HG03469 (cell line): Measurements from ENCODE around the gene AAR2.

Experiments used
- ATAC-seq: cut with Tn5 transposase; IDR thresholded peaks from one replicate; pipeline ENCODE4 v1.9.1; 2021; ENCODE audit warnings: mild to moderate bottlenecking, moderate library complexity, moderate number of reproducible peaks; ENCODE audit not compliant: unreplicated experiment

Gene AAR2

DNA sequence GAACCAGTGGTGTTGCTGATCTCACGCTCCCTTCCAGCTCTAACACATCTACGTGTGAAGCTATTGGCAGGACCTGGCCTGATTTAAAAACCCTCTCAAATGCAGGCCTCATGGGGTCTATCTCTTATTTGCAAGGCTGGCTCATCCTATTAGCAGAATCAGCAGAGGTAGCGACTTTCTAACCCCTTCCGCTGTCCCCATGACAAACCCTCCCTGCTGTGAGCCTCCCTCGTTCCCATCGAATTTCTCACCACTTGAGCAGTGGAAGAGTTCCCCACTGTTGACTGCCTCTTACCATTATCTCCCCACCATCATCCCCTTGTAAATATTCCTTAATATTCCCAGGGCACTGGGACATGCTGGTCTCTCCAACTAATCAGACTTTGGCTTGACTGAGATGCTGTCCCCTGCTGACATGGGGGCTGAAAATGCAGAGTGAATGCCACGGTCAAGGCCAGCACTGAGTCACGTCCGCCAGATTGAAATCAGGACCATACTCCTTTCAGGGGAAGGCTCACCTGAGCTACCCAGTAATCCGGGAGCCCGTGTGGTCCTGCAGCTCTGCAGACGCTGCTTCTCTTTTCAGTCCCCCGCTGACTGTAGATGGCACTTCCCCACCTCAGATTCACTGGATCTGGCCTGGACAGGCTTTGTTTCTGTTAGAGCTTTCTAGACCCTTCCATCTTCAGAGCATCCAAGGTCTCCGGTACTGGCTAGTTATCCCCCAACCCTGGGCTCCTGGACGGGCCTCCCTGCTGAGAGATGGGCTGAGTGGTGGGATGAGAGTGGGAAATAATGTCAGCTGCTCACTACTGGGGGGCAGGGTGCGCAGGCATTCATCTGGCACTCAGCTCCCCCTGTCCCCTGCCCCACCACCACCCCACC is 23.1 kb downstream of the AAR2 start:
- ATAC-seq, result no peak

DNA sequence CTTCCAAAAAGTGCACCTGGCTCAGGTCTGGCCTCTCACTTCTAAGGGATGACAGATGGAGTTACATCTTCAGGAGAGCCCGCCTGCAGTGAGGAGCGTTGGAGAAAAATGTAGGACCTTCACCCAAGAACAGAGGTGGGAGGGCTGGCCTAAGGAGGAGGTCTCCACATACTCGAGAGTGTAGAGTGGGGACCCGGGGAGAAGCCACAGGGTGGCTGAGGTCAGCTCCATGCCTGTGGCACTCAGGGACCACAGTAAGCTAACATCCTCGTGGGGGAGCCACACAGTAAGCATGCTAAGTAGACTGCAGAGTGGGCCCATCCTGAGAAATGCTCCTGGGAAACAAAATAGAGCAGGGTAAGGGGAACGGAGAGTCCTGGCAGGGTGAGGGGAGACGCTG is 24.0 kb downstream of the AAR2 start:
- ATAC-seq, result no peak

DNA sequence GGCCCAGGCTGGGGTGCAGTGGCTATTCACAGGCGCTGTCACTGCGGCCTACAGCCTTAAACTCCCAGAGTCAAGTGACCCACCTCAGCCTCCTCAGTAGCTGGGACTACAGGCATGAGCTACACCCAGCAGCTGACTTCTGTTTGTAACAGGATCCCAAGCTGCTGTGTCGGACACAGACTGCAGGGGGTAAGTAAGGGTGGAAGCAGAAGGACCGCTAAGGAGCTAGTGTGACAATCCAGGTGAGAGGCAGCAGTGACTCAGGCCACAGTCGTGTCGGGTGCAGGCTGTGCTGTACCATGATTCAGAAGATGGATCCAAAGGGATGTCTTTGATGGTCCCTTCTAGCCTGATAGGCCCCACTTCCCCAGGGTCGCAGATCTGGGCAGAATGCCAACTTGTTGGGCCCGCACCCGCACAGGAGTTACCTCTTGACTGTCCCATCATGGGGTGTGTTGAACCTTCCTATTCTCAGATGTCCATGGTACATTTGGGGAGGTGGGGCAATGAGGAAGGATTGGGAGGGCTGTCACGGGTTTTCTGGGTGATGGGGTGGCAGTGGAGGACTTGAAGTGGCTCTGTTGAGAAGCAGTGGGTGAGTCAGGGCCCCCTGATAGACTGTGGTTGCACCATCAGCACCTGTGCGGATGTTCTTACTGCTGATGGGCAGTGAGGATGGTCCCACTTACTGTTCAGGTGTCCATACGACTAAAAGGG is 25.3 kb downstream of the AAR2 start:
- no peak for ATAC-seq

DNA sequence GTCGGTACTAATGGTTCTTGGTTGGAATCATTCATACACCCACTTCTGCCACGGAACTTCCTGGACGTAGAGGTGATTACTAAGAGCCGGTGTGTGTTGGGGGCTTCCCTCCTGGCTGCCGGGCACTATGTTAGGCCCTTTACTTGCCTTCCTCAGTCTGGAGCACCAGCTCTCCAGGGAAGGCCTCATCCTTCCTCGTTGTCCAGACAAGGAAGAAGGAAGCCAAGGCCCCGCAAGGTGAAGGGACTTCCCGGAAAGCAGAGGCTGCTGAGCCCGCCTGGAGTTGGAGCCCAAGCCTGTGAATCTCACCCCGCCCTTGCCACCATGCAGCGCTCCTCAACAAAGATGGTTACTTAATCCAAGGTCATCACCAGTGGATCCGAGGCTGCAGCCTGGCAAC is 26.2 kb downstream of the AAR2 start:
- no peak for ATAC-seq

DNA sequence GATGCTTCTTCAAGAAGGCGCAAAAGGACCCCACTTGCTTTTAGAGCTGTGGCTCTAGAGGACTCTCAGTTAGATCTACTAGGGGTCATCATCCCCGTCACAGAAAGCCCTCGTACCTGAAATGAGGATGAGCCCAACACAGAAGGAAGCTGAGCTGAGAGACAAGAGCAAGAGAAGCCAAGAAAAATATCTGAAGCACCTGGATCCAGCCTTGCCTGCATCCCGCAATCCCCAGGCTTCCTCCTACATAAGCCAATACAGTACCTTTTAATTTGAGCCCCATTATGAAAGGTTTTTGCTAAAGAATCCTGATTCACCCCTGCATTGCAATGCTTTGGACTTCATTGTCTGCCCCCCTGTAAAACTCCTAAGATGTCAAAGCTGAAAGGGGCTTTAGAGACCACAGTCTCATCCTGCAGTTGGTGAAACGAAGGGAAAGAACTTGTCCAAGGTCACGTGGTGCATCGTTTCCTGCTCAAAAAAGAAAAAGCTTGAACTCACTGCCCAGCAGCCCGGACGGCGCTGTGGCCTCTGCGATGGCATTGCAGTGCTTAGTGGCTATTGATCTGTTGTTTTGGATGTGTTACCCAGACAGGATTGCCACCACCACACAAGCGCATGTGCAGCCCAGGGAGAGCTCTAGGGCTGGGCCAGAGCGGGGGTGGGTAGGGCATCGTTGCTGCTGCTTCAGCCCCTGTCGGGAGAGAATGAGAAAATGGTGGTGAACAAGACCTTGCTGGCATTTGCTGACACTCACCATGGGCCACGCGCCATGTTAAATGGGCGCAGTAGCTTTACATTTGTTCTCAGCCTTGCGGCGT is 28.4 kb downstream of the AAR2 start:
- ATAC-seq, result no peak

DNA sequence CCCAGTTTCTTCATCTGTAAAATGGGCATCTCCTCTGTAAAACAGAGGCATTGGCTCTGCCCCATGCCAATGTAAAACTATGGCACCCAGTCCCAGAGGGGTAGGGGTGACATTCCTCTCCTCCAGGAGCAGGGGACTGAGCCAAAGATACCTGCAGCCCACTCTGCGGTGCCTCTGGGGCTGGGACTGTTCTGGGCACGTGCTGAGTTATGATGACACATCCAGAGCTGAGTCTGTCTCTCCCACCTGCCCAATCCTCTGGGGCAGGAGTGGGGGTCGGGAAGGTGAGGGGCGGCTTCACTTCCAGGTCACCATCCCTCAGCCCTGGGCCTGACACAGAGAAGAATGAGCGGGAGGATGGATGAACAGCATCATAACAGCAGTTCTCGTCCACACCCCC is 29.9 kb downstream of the AAR2 start:
- ATAC-seq, result no peak

DNA sequence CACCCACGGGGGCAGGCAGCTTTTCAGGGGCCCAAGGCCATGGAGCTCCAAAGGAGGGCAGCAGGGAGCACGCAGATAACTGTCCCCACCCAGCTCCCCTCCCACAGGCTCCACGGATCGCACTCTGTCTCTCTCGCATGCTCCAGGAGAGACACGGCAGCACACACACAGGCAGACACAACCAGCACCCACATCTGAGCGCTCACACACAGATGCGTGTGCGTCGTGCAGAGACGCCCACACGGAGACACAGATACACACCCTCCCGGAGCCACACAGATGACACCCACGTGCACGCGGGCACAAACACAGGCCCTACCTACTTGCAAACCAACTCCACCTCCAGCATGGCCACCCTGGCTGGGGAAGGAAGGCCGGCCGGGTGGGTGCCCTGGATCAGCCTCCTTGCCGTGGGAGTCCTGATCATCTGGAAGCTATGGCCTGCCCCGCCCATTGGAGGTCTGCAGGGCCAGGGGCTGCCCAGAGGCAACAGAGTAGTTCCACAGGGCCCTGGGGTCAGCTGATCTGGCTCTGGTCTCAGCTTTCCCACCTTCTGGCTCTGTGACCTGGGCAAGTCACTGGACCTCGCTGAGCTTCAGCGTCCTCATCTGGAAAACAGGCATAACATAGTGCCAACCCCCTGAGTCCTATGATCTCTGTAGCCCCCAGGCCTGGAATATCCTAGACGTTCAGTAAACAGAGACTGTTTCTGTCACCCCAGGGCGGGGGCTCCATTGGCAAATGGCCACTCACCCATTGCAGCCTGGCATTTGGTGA is 31.5 kb downstream of the AAR2 start:
- no peak for ATAC-seq

DNA sequence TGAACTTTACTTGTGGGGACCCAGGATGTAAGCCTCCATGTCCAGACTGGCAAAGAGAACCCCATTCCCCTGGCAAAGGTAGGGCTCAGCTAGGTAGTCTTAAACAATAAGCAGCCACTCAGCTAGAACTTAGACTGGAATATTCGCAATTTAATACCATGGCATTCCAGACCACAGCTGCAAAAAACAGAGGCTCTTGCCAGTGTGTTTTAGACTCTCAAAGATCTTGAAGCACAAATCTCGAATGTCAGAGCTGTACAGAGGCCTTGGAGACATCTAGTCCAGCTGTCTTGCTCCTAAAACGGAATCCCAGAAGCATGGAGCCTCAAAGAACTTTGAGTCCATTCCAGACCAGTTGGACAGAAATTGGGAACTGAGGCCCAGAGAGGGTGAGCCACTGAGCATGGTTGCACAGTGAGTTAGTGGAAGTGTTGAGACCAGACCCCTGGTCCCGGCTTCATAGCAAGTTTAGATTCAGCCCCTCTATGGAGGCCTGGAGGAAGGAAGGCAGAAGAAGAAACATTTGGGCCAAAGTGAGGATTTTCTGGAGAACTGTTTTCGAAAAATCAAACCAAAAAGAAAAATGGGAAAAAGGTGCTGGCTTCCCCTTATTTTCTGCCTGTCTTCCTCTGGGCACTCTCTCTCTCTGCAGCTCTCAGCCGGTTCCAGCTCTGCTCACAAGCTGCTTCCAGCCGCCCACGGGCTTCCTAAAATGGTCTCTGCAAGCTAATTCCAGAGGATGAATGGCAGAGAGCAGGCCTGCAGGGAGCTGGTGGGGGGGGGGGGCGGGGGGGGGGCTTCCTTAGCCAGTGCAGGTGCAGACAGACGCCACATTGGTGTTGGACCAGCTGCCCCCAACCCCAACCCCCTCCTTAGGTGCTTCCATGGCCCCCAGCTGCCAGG is 32.4 kb downstream of the AAR2 start:
- no peak for ATAC-seq

DNA sequence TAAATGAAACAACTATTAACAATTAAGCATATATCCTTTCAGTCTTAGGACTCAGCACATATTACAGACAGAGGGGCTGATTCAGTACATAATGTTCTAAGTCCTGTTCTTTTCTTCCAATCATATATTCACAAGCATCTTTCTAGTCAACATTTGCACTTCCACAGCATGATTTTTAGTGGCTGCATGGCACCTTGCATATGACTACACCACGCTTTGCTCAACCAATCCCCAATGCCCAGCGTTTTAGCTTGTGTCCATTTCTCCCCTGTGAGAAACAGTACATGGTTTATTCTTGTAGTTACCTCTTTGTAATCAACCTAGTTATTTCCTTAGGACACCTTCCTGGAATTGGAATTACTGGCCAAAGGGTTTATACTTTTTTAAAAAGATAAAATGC is 33.2 kb downstream of the AAR2 start:
- no peak for ATAC-seq

DNA sequence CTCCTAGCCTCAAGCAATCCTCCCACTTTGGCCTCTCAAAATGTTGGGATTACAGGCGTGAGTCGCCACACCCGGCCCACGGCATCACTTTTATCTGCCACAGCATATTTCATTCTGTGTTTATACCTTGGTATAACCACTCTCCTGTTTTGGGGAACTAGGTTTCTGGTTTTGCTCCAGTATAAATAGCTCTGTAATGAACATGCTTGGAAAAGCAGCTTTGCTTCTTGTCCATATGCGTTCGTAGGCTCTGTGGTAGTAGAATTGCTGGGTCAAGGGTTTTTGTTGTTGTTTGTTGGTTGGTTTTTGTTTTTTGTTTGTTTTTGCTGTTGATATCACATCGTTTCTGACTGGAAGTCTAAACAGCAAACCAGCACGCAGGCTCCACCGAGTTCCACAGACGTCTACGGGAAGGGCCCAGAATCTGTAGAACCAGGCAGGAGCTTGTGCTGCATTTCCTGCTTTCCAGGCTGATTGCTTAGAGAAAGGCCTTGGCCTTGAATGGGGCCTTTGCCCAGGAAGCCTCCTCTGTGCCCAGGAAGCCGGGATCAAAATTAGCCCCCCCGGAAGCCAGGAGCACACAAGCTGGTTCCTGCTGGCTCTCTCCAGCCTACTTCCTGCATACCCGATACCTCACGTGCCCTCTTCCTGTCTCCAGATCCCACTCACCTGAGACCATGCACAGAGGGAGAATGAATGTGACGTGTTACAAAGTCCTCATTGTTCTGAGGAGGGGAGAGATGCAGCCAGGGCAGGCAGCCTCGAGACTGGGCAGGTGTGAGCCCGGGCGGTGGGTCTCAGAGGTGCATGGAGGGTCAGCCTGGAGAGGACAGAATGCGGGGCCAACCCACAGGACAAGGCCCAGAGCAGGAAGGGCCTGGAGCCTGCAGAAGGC is 34.7 kb downstream of the AAR2 start:
- no peak for ATAC-seq

DNA sequence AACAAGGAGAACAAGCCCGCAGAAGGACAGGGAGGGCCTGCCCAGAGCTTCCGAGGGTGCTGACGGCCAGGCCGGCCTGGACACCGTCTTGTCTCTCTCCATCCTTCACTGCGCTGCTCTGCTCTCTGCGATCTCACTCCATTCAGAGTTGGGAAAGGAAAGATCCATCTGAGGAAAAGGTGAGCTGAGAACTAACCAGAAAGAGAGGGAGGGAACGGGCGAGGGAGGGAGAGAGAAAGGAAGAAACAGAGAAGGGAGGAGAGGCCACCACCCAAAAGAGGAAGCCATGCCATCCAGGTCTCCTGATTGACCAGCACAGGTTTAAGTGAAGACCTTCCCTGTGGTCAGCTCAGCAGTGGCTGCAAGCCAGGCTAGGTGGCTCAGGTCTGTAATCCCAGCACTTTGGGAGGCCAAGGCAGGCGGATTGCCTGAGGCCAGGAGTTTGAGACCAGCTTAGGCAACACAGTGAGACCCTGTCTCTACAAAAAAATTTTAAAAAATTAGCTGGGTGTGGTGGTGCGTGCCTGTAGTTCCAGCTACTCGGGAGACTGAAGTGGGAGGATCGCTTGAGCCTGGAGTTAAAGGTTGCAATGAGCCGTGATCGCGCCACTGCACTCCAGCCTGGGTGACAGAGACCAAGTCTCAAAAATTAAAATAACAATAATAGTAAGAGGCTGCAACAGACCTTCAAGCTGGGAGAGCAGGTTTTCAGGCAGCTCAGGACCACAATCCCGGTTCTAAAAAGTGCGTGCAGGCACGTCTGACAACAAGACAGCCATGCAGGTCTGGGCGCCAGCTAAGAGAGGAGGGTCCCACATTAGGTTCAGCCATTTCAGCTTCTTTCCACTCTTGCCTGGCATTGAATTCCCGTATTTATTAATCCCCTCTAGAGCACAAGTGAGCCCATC is 35.6 kb downstream of the AAR2 start:
- ATAC-seq, result no peak

DNA sequence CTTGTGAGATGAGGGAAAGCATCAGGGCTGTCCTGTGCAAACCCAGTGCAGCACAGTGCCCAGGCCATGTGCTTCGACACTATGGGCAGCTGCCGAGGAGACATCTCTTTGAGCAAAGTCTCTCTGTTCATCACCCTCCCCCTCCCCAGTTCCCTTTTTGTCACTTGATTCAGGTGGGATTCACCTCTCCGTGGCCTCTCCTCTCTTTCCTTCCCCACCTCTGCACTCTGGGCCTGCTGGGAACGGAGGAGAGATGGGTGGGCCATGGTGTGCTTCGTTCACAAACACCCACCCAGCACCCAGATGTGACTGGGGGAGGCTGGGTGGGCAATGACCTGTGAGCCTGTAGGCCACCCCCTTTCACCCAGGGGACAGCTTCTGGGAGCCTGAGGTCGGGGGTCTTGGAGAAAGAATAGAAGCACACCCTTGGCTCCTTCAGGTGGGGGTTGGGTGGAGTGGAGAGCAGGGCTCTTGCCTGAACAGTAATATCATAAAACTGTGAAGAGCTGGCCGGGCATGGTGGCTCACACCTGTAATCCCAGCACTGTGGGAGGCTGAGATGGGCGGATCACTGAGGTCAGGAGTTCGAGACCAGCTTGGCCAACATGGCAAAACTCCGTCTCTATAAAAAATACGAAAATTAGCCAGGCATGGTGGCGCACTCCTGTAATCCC is 36.4 kb downstream of the AAR2 start:
- no peak for ATAC-seq

DNA sequence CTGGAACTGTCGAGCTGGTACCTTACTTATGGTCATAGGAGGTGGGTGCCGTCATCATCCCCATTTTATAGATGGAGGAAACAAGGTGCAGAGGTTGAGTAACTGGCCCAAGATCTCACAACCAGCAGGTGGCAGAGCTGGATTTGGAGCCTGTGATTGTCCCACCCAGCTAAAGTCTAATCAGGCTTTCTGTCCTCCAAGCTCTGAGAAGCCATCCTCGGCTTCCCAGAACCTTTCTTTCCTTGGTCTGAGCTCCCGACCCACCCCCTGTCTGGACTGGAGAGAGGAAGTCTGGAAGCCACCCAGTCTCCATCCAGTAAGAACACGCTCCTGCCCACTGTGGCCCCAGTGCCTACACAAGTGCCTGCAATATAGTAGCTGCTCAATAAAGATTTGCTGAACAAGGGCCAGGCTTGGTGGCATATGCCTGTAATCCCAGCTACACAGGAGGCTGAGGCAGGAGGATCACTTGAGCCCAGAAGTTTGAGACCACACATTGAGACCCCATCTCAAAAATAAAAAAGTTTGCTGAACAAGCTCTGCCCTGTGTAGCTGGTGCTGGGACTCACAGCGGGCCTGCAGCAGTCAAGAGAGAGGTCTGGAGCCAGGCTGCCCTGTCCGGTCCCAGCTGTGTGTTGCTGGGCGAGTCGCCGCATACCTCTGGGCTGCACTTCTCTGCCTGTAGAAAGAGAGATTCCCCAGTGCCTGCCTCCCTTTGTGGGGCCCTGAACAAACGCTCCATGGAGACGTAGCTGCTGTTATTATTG is 37.3 kb downstream of the AAR2 start:
- ATAC-seq, result no peak

DNA sequence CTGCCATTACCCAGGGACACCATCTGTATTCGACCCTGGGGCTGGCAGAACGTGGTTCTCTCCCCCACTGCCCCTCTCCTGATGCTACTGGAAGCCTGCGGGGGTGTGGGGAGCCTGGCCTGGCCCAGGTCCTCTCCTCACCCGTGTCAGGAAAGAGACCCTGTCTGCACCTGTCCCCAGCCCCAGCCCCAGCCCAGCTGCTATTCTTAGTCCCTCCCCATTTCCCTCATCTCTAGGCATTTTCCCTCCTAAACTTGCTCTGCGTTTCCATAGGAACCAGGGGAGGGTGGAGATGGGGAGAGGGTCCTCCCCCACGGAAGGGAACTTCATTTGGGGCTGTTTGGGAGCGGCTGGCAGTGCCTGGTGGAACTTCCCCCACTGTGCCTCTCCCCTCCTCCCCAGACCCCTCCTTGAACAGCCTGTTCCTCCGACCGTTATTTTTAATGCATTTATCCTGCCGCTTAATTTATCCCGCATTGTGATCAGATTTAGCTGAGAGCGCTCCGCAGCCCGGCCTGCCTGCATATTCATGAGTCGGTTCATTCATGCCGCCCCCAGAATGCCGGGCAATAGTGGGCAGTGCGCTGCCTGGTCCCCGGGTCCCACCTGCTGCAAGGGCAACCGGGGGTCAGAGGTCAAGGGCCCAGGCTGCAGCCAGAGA is 38.0 kb downstream of the AAR2 start:
- ATAC-seq, result no peak

DNA sequence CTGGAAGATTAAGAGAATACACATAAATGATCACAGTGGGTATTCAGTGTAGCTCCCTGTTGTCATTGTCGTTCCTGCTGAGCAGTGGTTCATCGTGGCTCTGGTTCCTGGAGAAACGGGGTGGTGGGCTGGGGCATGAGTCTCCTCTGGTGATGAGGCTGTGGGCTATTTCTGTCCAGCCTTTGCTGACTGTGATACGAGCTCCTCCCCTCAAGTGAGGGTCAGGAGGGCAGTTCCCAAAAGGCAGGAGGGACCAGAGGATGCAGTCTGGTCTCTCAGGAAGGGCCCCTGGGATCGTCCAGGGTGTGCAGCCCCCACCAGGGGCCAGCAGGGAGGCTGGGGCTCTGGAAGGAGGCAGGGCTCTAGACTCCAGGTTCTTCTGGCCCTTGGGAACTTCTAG is 38.7 kb downstream of the AAR2 start:
- no peak for ATAC-seq
